HL-60 (cell line): ENCODE results near the gene OR5M10.
"Not testable (repeated sequence)": the region's sequence is repeated elsewhere in the genome, so short reads cannot be mapped to it uniquely, and the experiment has no call there.

Experiments used
- CTCF ChIP-seq: IDR thresholded peaks from one replicate; pipeline ENCODE4 v1.5.1; 2011; ENCODE audit warnings: low read length, control low read depth, inconsistent platforms; ENCODE audit not compliant: insufficient read depth
- GABPA ChIP-seq: IDR thresholded peaks from 2 replicates; pipeline ENCODE4 v1.6.1; 2012; ENCODE audit warnings: low read depth

DNA sequence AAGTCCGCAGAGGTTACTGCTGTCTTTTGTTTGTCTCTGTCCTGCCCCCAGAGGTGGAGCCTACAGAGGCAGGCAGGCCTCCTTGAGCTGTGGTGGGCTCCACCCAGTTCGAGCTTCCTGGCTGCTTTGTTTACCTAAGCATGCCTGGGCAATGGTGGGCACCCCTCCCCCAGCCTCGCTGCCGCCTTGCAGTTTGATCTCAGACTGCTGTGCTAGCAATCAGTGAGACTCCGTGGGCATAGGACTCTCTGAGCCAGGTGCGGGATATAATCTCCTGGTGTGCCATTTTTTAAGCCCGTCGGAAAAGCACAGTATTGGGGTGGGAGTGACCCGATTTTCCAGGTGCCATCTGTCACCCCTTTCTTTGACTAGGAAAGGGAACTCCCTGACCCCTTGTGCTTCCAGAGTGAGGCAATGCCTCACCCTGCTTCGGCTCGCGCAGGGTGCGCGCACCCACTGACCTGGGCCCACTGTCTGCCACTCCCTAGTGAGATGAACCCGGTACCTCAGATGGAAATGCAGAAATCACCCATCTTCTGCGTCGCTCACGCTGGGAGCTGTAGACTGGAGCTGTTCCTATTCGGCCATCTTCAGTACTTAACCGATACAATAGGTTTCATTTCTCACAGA lies 14.7 kb upstream of the OR5M10 start:
- TF ChIP-seq GABPA, CTCF: not testable (repeated sequence)
